ENCODE measurements around the gene TYK2. TPM values are rescaled to one million over a fixed set of nuclear protein-coding genes. Genes with fewer than 3 reads are reported as not detected.
A peak's percentile ranks its signal among the peaks of the same experiment; 100 is the strongest.

TYK2 gene
- total RNA-seq, 1 donor from 2014 or later, result 356 TPM

DNA sequence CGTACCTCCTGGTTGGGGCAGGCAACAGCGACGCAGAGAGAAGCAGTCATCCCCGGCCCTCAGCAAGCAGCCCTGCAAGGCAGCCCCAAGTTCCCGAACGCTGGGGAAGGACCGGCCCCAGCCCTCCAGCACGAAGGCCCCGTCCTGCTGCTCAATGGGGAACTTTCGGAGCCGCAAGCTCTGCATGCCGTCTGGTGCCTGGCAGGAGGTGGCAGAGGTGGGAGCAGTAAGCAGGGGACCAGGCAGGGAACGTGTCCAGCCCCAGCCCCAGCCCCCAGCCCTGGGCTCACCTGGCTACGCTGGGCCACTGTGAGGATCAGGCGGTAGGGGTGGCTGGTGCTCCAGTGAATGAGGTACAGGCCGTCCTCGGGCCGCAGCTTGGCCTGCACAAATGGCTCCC, 18.1 kb downstream of the TYK2 start:
- intact Hi-C loops (cut with micrococcal nuclease), result no loop called here
- ATAC-seq (ENCODE audit: low read depth) (no peak), DNase-seq (no peak)
- ChIA-PET POLR2A (interaction anchor here (0.7 kb wide), 1 partner anchor 73 kb away, joined by 6 read pairs; the partner anchor contains the start of gene ICAM5), CTCF (no interaction called here)
- Mint-ChIP-seq H3K27me3 (no peaks in the 10 kb centered on the region), H3K9me3 (no peaks in the 10 kb centered on the region), H3K27ac (no peak overlapping the region), H3K36me3 (ENCODE audit: low read depth) (peaks cover 84% of the 10 kb centered on the region), H3K4me1 (no peaks in the 10 kb centered on the region), H3K4me3 (no peak overlapping the region)
- TF ChIP-seq, protein P1, sequence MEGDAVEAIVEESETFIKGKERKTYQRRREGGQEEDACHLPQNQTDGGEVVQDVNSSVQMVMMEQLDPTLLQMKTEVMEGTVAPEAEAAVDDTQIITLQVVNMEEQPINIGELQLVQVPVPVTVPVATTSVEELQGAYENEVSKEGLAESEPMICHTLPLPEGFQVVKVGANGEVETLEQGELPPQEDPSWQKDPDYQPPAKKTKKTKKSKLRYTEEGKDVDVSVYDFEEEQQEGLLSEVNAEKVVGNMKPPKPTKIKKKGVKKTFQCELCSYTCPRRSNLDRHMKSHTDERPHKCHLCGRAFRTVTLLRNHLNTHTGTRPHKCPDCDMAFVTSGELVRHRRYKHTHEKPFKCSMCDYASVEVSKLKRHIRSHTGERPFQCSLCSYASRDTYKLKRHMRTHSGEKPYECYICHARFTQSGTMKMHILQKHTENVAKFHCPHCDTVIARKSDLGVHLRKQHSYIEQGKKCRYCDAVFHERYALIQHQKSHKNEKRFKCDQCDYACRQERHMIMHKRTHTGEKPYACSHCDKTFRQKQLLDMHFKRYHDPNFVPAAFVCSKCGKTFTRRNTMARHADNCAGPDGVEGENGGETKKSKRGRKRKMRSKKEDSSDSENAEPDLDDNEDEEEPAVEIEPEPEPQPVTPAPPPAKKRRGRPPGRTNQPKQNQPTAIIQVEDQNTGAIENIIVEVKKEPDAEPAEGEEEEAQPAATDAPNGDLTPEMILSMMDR (IDR thresholded peaks at IDR 0.05), result no peak

DNA sequence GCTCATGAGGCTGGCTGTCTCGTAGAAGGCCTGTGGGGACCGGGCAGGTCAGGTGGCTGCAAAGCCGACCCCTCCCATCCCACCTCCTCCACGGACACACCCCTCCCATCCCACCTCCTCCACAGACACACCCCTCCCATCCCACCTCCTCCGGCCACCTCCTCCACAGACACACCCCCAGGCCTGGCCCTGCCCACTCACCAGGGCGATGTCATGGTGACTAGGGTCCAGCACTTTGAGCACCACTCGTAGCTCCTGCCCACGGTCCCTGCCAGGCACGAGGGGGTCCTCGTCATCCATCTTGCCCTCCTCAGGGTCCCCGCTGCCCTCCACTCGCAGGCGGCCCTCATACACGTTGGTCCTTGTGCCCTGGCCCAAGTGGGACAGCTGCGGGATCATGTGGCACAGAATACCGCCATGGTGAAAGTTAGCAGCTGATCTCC, 18.8 kb downstream of the TYK2 start:
- H3K9me3 Mint-ChIP-seq, result no peaks in the 10 kb centered on the region
- no peak for ATAC-seq (ENCODE audit: low read depth)

DNA sequence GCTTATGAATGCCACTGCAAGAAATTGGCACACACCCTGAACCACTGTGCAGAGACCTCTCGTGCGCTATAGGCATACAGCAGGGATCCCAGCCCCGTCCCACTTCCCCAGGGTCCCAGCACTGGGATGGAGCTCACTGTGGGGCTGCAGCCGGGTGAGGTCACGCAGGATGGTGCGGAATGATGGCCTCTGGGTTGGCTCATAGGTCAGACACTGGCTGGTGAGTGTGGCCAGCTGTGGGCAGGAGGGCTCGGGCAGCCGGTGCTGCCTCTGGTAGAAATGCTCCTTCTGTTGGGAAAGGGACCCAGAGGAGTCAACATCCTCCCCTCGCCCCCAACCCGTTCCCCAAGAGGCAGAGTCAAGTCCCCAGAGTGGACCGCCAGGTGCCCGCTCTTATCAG, 23.9 kb downstream of the TYK2 start:
- Mint-ChIP-seq H3K4me1 (no peaks in the 10 kb centered on the region), H3K27me3 (no peaks in the 10 kb centered on the region), H3K36me3 (ENCODE audit: low read depth) (peaks cover 74% of the 10 kb centered on the region), H3K27ac (no peak overlapping the region), H3K9me3 (no peaks in the 10 kb centered on the region), H3K4me3 (no peak overlapping the region)
- ATAC-seq (ENCODE audit: low read depth) (no peak), DNase-seq (no peak)
- ChIA-PET CTCF (no interaction called here), POLR2A (no interaction called here)
- intact Hi-C loops (cut with micrococcal nuclease), result no loop called here
- TF ChIP-seq, protein P1 (IDR thresholded peaks at IDR 0.05), result no peak

More for the DNA sequence above, 18.8 kb downstream of the TYK2 start:
- ChIA-PET POLR2A (no interaction called here), CTCF (no interaction called here)
- TF ChIP-seq, protein P1 (IDR thresholded peaks at IDR 0.05), result no peak
- H3K27ac Mint-ChIP-seq, result no peak overlapping the region
- H3K36me3 Mint-ChIP-seq (ENCODE audit: low read depth), result peaks cover 78% of the 10 kb centered on the region
- H3K27me3 Mint-ChIP-seq, result no peaks in the 10 kb centered on the region
- no peak for DNase-seq
- no peak overlapping the region for H3K4me3 Mint-ChIP-seq
- no peaks in the 10 kb centered on the region for H3K4me1 Mint-ChIP-seq
- intact Hi-C loops (cut with micrococcal nuclease), result no loop called here

DNA sequence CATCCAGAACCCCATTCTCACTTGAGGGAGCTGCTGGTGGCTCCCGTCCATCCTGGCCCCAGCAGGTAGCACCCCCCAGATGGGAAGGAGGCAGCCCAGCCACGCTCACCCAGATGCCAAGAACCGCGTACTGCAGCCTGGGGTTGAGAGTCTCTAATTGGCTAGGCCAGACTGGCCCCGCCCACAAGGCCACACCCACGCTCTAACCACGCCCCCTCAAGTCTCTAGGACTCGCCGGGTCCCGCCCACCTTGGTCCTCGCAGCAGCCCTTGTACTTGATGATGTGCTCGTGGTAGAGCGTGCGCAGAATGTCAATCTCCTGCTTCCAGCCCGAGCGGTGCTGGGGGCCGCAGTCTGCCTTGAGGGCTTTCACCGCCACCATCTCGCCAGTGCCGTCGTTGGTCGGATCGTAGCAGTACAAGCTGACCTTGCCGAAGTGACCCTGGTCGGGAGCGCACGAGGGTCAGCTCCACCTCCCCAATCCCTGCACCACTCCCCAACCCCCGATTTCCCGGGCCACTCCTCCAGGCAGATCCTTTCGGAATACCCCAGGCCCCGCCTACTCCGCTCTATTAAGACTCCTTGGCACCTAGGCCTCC, 26.5 kb downstream of the TYK2 start:
- CTCF ChIA-PET, result no interaction called here
- H3K9me3 Mint-ChIP-seq, result no peaks in the 10 kb centered on the region
- no peaks in the 10 kb centered on the region for H3K4me1 Mint-ChIP-seq
- H3K27me3 Mint-ChIP-seq, result no peaks in the 10 kb centered on the region
- no peak overlapping the region for H3K4me3 Mint-ChIP-seq
- ATAC-seq (ENCODE audit: low read depth) (peak; percentile 50), DNase-seq (no peak)
- H3K27ac Mint-ChIP-seq, result no peak overlapping the region
- H3K36me3 Mint-ChIP-seq (ENCODE audit: low read depth), result peaks cover 66% of the 10 kb centered on the region
- TF ChIP-seq, protein P1 (IDR thresholded peaks at IDR 0.05), result no peak
- POLR2A ChIA-PET, result no interaction called here
- intact Hi-C loops (cut with micrococcal nuclease), result no loop called here

DNA sequence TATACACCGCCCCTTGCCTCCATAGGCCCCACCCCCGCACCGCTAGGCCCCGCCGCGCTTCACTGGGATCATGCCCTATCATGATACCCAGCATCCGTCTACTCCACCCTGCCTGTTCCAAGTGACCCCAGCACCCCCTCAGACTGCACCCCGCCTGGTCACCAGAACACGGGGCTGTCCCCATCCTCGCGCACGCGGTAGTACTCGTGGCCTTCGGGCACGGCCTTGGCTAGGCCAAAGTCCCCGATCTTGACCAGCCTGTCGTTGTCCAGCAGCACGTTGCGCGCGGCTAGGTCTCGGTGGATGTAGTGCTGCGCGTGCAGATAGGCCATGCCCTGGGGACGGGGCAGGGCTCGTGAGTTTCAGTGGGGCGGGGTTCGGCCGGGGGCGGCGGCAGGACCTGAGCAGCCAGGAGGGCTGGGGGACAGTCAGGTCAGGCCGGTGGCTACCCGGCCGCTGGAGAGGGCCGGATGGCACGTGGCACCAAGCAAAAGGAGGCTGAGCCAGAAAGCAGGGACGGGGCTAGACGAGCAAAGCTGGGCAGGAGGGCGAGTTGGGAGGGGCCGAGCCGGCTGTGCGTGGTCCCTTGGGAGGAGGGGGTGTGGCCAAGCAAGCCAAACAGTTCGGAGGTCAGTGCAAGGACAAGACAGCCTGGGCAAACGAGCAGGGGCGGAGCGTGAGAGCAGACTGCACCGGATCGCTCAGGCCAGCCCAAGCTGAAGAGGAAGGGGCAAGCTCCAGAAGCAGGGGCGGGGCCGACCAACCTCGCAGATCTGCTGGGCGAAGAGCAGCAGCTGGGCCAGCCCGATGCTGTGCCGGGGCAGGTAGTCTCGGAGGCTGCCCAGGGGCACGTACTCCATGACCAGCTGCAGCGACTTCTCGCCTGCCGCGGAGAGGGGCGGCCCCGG, 27.4 kb downstream of the TYK2 start:
- Mint-ChIP-seq H3K27me3 (no peaks in the 10 kb centered on the region), H3K9me3 (no peaks in the 10 kb centered on the region), H3K36me3 (ENCODE audit: low read depth) (peaks cover 60% of the 10 kb centered on the region), H3K27ac (no peak overlapping the region), H3K4me1 (no peaks in the 10 kb centered on the region), H3K4me3 (no peak overlapping the region)
- TF ChIP-seq, protein P1 (IDR thresholded peaks at IDR 0.05), result no peak
- DNase-seq (no peak), ATAC-seq (ENCODE audit: low read depth) (no peak)
- ChIA-PET CTCF (no interaction called here), POLR2A (no interaction called here)
- intact Hi-C loops (cut with micrococcal nuclease), result no loop called here

Data from activated B cell treated with CpG ODN at 0.5 μM for 24 hours (primary cell).